ENCODE data around the gene PPP1R12A.

PPP1R12A gene

GRCh38 chr12:79763766-79764452 is 171.0 kb downstream of the PPP1R12A start:
- H3K27me3 ChIP-seq (ENCODE audit: control insufficient read depth in 1 of 2, insufficient read depth in 2 of 2, low read length in 2 of 2), result no peaks in the 10 kb centered on the region
- H3K9ac ChIP-seq (ENCODE audit: low read depth in 1 of 2, low read length in 2 of 2), result no peak overlapping the region
- H3K27ac ChIP-seq (ENCODE audit: low read depth, low read length), result no peak overlapping the region
- H3K9me3 ChIP-seq (ENCODE audit: control insufficient read depth in 1 of 2, low read length in 2 of 2), result no peaks in the 10 kb centered on the region
- H3K4me3 ChIP-seq (ENCODE audit: low read depth in 1 of 2, low read length in 2 of 2), result no peak overlapping the region
- H3K36me3 ChIP-seq (ENCODE audit: control insufficient read depth in 1 of 2, insufficient read depth in 2 of 2, low read length in 2 of 2), result no peaks in the 10 kb centered on the region
- no peaks in the 10 kb centered on the region for H3K4me1 ChIP-seq (ENCODE audit: control insufficient read depth in 1 of 2, insufficient read depth in 2 of 2, low read length in 2 of 2)

- Histone ChIP-seq H3K4me1 (ENCODE audit: control insufficient read depth in 1 of 2, insufficient read depth in 2 of 2, low read length in 2 of 2) (no peaks in the 10 kb centered on the region), H3K27ac (ENCODE audit: low read depth, low read length) (no peak overlapping the region), H3K36me3 (ENCODE audit: control insufficient read depth in 1 of 2, insufficient read depth in 2 of 2, low read length in 2 of 2) (no peaks in the 10 kb centered on the region), H3K9me3 (ENCODE audit: control insufficient read depth in 1 of 2, low read length in 2 of 2) (peaks cover 0 to 4% of the 10 kb centered on the region in 2 donors), H3K4me3 (ENCODE audit: low read depth in 1 of 2, low read length in 2 of 2) (no peak overlapping the region), H3K27me3 (ENCODE audit: control insufficient read depth in 1 of 2, insufficient read depth in 2 of 2, low read length in 2 of 2) (no peaks in the 10 kb centered on the region), H3K9ac (ENCODE audit: low read depth in 1 of 2, low read length in 2 of 2) (no peak overlapping the region)
Observed at GRCh38 chr12:79761341-79761740, 173.6 kb downstream of the PPP1R12A start.

- Histone ChIP-seq H3K4me3 (ENCODE audit: low read depth in 1 of 2, low read length in 2 of 2) (no peak overlapping the region), H3K9ac (ENCODE audit: low read depth in 1 of 2, low read length in 2 of 2) (no peak overlapping the region), H3K4me1 (ENCODE audit: control insufficient read depth in 1 of 2, insufficient read depth in 2 of 2, low read length in 2 of 2) (no peaks in the 10 kb centered on the region), H3K9me3 (ENCODE audit: control insufficient read depth in 1 of 2, low read length in 2 of 2) (no peaks in the 10 kb centered on the region), H3K27me3 (ENCODE audit: control insufficient read depth in 1 of 2, insufficient read depth in 2 of 2, low read length in 2 of 2) (peaks cover 0 to 4% of the 10 kb centered on the region in 2 donors), H3K27ac (ENCODE audit: low read depth, low read length) (no peak overlapping the region), H3K36me3 (ENCODE audit: control insufficient read depth in 1 of 2, insufficient read depth in 2 of 2, low read length in 2 of 2) (no peaks in the 10 kb centered on the region)
Observed at GRCh38 chr12:79747274-79747673, 187.6 kb downstream of the PPP1R12A start.

- Histone ChIP-seq H3K9me3 (ENCODE audit: control insufficient read depth in 1 of 2, low read length in 2 of 2) (no peaks in the 10 kb centered on the region), H3K4me3 (ENCODE audit: low read depth in 1 of 2, low read length in 2 of 2) (no peak overlapping the region), H3K4me1 (ENCODE audit: control insufficient read depth in 1 of 2, insufficient read depth in 2 of 2, low read length in 2 of 2) (no peaks in the 10 kb centered on the region), H3K9ac (ENCODE audit: low read depth in 1 of 2, low read length in 2 of 2) (no peak overlapping the region), H3K27me3 (ENCODE audit: control insufficient read depth in 1 of 2, insufficient read depth in 2 of 2, low read length in 2 of 2) (no peaks in the 10 kb centered on the region), H3K36me3 (ENCODE audit: control insufficient read depth in 1 of 2, insufficient read depth in 2 of 2, low read length in 2 of 2) (no peaks in the 10 kb centered on the region), H3K27ac (ENCODE audit: low read depth, low read length) (no peak overlapping the region)
Observed at GRCh38 chr12:79737875-79738718, 196.8 kb downstream of the PPP1R12A start.

GRCh38 chr12:79732638-79733037 is 202.3 kb downstream of the PPP1R12A start:
- H3K9ac ChIP-seq (ENCODE audit: low read depth in 1 of 2, low read length in 2 of 2), result no peak overlapping the region
- H3K4me3 ChIP-seq (ENCODE audit: low read depth in 1 of 2, low read length in 2 of 2), result no peak overlapping the region
- H3K9me3 ChIP-seq (ENCODE audit: control insufficient read depth in 1 of 2, low read length in 2 of 2), result no peaks in the 10 kb centered on the region
- no peaks in the 10 kb centered on the region for H3K27me3 ChIP-seq (ENCODE audit: control insufficient read depth in 1 of 2, insufficient read depth in 2 of 2, low read length in 2 of 2)
- H3K36me3 ChIP-seq (ENCODE audit: control insufficient read depth in 1 of 2, insufficient read depth in 2 of 2, low read length in 2 of 2), result no peaks in the 10 kb centered on the region
- H3K4me1 ChIP-seq (ENCODE audit: control insufficient read depth in 1 of 2, insufficient read depth in 2 of 2, low read length in 2 of 2), result no peaks in the 10 kb centered on the region
- H3K27ac ChIP-seq (ENCODE audit: low read depth, low read length), result no peak overlapping the region

- Histone ChIP-seq H3K27ac (ENCODE audit: low read depth, low read length) (no peak overlapping the region), H3K4me3 (ENCODE audit: low read depth in 1 of 2, low read length in 2 of 2) (no peak overlapping the region), H3K4me1 (ENCODE audit: control insufficient read depth in 1 of 2, insufficient read depth in 2 of 2, low read length in 2 of 2) (no peaks in the 10 kb centered on the region), H3K36me3 (ENCODE audit: control insufficient read depth in 1 of 2, insufficient read depth in 2 of 2, low read length in 2 of 2) (no peaks in the 10 kb centered on the region), H3K27me3 (ENCODE audit: control insufficient read depth in 1 of 2, insufficient read depth in 2 of 2, low read length in 2 of 2) (no peaks in the 10 kb centered on the region), H3K9me3 (ENCODE audit: control insufficient read depth in 1 of 2, low read length in 2 of 2) (no peaks in the 10 kb centered on the region), H3K9ac (ENCODE audit: low read depth in 1 of 2, low read length in 2 of 2) (no peak overlapping the region)
Observed at GRCh38 chr12:79725987-79726386, 208.9 kb downstream of the PPP1R12A start.

All from duodenal mucosa (tissue), 2 donors.